GM23338 (cell line): ENCODE measurements around the gene SLC9C1. TPM values are rescaled to one million over a fixed set of nuclear protein-coding genes. Genes with fewer than 3 reads are reported as not detected.

Source experiments
- ATAC-seq: fragments of 200-7000 bp; cut with Tn5 transposase; 3 replicates; pipeline ENCODE4 v1.9.1; 2020
- DNase-seq: peaks from one replicate; pipeline ENCODE4 v3.0.0-alpha.2; 2015; ENCODE audit warnings: low spot score
- H2AFZ ChIP-seq: fragments of 200-600 bp; sonication (generic); 2 replicates; pipeline ENCODE4 v1.8.0; 2016; ENCODE audit warnings: antibody characterized with exemption, mild to moderate bottlenecking, moderate library complexity
- H3F3A ChIP-seq: fragments of 200-600 bp; sonication (generic); replicated peaks from 2 replicates; pipeline ENCODE4 v1.8.0; 2017; ENCODE audit warnings: antibody characterized with exemption, mixed run types, low read depth
- H3K27ac ChIP-seq: fragments of 200-600 bp; sonication (generic); 2 replicates; pipeline ENCODE4 v1.6.1; 2016; ENCODE audit warnings: low read depth
- H3K27me3 ChIP-seq: fragments of 200-600 bp; sonication (generic); 2 replicates; pipeline ENCODE4 v1.8.0; 2016; ENCODE audit warnings: mild to moderate bottlenecking, mixed run types, moderate library complexity; ENCODE audit not compliant: insufficient read depth
- H3K36me3 ChIP-seq: fragments of 200-600 bp; sonication (generic); 2 replicates; pipeline ENCODE4 v1.8.0; 2016; ENCODE audit warnings: mild to moderate bottlenecking; ENCODE audit not compliant: insufficient read depth
- H3K4me1 ChIP-seq: fragments of 200-600 bp; sonication (generic); 2 replicates; pipeline ENCODE4 v1.8.0; 2016; ENCODE audit warnings: mild to moderate bottlenecking, moderate library complexity; ENCODE audit not compliant: insufficient read depth
- H3K4me2 ChIP-seq: fragments of 200-600 bp; sonication (generic); 2 replicates; pipeline ENCODE4 v1.7.1; 2017; ENCODE audit warnings: mixed run types
- H3K4me3 ChIP-seq: fragments of 200-600 bp; sonication (generic); 2 replicates; pipeline ENCODE4 v1.6.1; 2016; ENCODE audit warnings: mixed run types
- H3K79me2 ChIP-seq: fragments of 200-600 bp; sonication (generic); replicated peaks from 2 replicates; pipeline ENCODE4 v1.8.0; 2017; ENCODE audit warnings: mild to moderate bottlenecking; ENCODE audit not compliant: insufficient read depth
- H3K9me2 ChIP-seq: fragments of 200-600 bp; sonication (generic); 2 replicates; pipeline ENCODE4 v1.8.0; 2017; ENCODE audit not compliant: insufficient read depth
- H4K20me1 ChIP-seq: fragments of 200-600 bp; sonication (generic); replicated peaks from 2 replicates; pipeline ENCODE4 v1.8.0; 2017; ENCODE audit warnings: mild to moderate bottlenecking; ENCODE audit not compliant: insufficient read depth
- H3K27ac Mint-ChIP-seq: 2 replicates; pipeline ENCODE4 v1.8.0; 2020; ENCODE audit warnings: inconsistent platforms, mild to moderate bottlenecking, moderate library complexity, mixed read lengths
- H3K27me3 Mint-ChIP-seq: 3 replicates; pipeline ENCODE4 v1.8.0; 2022; ENCODE audit warnings: low read depth, mild to moderate bottlenecking, moderate library complexity, mixed read lengths, inconsistent platforms; ENCODE audit not compliant: insufficient read depth, poor library complexity
- H3K36me3 Mint-ChIP-seq: 3 replicates; pipeline ENCODE4 v1.8.0; 2021; ENCODE audit warnings: low read depth, mild to moderate bottlenecking, inconsistent platforms, moderate library complexity, mixed read lengths
- H3K4me1 Mint-ChIP-seq: 3 replicates; pipeline ENCODE4 v1.8.0; 2020; ENCODE audit warnings: mild to moderate bottlenecking, inconsistent platforms, mixed read lengths
- H3K4me3 Mint-ChIP-seq: 3 replicates; pipeline ENCODE4 v1.8.0; 2021; ENCODE audit warnings: moderate library complexity, mild to moderate bottlenecking, inconsistent platforms, mixed read lengths
- H3K9me3 Mint-ChIP-seq: 3 replicates; pipeline ENCODE4 v1.8.0; 2020; ENCODE audit warnings: moderate library complexity, mild to moderate bottlenecking, inconsistent platforms, mixed read lengths
- CREB1 ChIP-seq: fragments of 250-450 bp; sonication (Bioruptor Pico); IDR thresholded peaks from 2 replicates; pipeline ENCODE4 v1.5.0; 2020; ENCODE audit warnings: low read depth, mild to moderate bottlenecking, moderate library complexity
- CTCF ChIP-seq, 2 experiments: fragments of 200-600 bp in 1 of 2; sonication (generic) in 1 of 2; conservative IDR thresholded peaks; 2 replicates each; pipeline versions ENCODE4 v1.5.1 to v1.6.1; 2016 to 2017; ENCODE audit warnings: antibody characterized with exemption in 2 of 2, low read depth in 2 of 2, mild to moderate bottlenecking in 2 of 2, moderate library complexity in 1 of 2
- ETS1 ChIP-seq: IDR thresholded peaks from 2 replicates; pipeline ENCODE4 v1.6.1; 2016; ENCODE audit warnings: antibody characterized with exemption
- EZH2 ChIP-seq: fragments of 200-600 bp; sonication (generic); IDR thresholded peaks from one replicate; pipeline ENCODE4 v1.8.0; 2017; ENCODE audit warnings: antibody characterized with exemption, mild to moderate bottlenecking, low read depth; ENCODE audit not compliant: unreplicated experiment
- EZH2phosphoT487 ChIP-seq: fragments of 200-600 bp; sonication (generic); IDR thresholded peaks from one replicate; pipeline ENCODE4 v1.8.1; 2018; ENCODE audit warnings: antibody characterized with exemption; ENCODE audit not compliant: unreplicated experiment
- JUNB ChIP-seq: IDR thresholded peaks from one replicate; pipeline ENCODE4 v1.6.1; 2016; ENCODE audit warnings: antibody characterized with exemption; ENCODE audit not compliant: unreplicated experiment
- NANOG ChIP-seq: IDR thresholded peaks from 2 replicates; pipeline ENCODE4 v1.6.1; 2016; ENCODE audit warnings: antibody characterized with exemption, borderline replicate concordance
- POLR2AphosphoS5 ChIP-seq: IDR thresholded peaks from 2 replicates; pipeline ENCODE4 v1.6.1; 2016; ENCODE audit warnings: antibody characterized with exemption, low read depth
- REST ChIP-seq: IDR thresholded peaks from one replicate; pipeline ENCODE4 v1.6.1; 2018; ENCODE audit warnings: antibody characterized with exemption; ENCODE audit not compliant: unreplicated experiment
- STAT1 ChIP-seq: IDR thresholded peaks from one replicate; pipeline ENCODE4 v1.6.1; 2016; ENCODE audit warnings: antibody characterized with exemption; ENCODE audit not compliant: unreplicated experiment
- ZNF114 ChIP-seq: fragments of 250-450 bp; sonication (Bioruptor Pico); IDR thresholded peaks from 2 replicates; pipeline ENCODE4 v1.5.0; 2020; ENCODE audit warnings: mild to moderate bottlenecking, moderate library complexity
- ZNF331 ChIP-seq: fragments of 250-450 bp; sonication (Bioruptor Pico); IDR thresholded peaks from 2 replicates; pipeline ENCODE4 v1.5.0; 2020; ENCODE audit warnings: low read depth, mild to moderate bottlenecking, moderate library complexity
- ZNF462 ChIP-seq: fragments of 250-450 bp; sonication (Bioruptor Pico); IDR thresholded peaks from 2 replicates; pipeline ENCODE4 v1.5.0; 2020; ENCODE audit warnings: mild to moderate bottlenecking, moderate library complexity
- polyA plus RNA-seq: library from polyadenylated mRNA; unstranded; fragments of >200 nt; fragmentation: Nextera tagmentation; extraction: Ambion mirVana; gene quantifications from 2 replicates; pipeline ENCODE4 v1.2.1, GENCODE V29; 2016
- total RNA-seq: library from RNA; depleted of rRNA; stranded (reverse); fragments of >200 nt; shearing (Covaris generic); gene quantifications from 2 replicates; pipeline ENCODE4 v1.2.3, GENCODE V29; 2014

Gene SLC9C1
- total and polyA plus RNA-seq, 2 experiments from 2014 or later, result 0.97 to 1.8 TPM

- Histone ChIP-seq H4K20me1 (no peaks in the 10 kb centered on the region), H3F3A (no peaks in the 10 kb centered on the region), H3K36me3 (no peaks in the 10 kb centered on the region), H2AFZ (no peak overlapping the region), H3K79me2 (no peaks in the 10 kb centered on the region), H3K4me2 (no peak overlapping the region), H3K4me3 (no peak overlapping the region), H3K9me2 (no peaks in the 10 kb centered on the region), H3K27ac (no peak overlapping the region; the same call in 1 of the 2 replicates), H3K27me3 (no peaks in the 10 kb centered on the region), H3K4me1 (peaks cover 34% of the 10 kb centered on the region)
- ATAC-seq, result no peak
- H3K36me3 Mint-ChIP-seq, result no peaks in the 10 kb centered on the region
- H3K27ac Mint-ChIP-seq, result no peak overlapping the region
- no peaks in the 10 kb centered on the region for H3K9me3 Mint-ChIP-seq
- no peak for DNase-seq
- TF ChIP-seq STAT1 (no peak), EZH2phosphoT487 (no peak), REST (no peak), EZH2 (no peak), JUNB (no peak), CREB1 (CRISPR knock-in tag) (no peak), ZNF114 (CRISPR knock-in tag) (no peak), POLR2AphosphoS5 (no peak), ETS1 (no peak), ZNF331 (CRISPR knock-in tag) (no peak), NANOG (no peak), CTCF (conservative IDR thresholded peaks at IDR 0.05; ENCODE audit: low read depth in 2 of 2) (no peak), ZNF462 (no peak)
- H3K4me1 Mint-ChIP-seq, result peaks cover 50% of the 10 kb centered on the region
- no peaks in the 10 kb centered on the region for H3K27me3 Mint-ChIP-seq
- no peak overlapping the region for H3K4me3 Mint-ChIP-seq
Measured at GRCh38 chr3:112129925-112130637, 163.9 kb downstream of the SLC9C1 start.
